ENCODE data around the gene PSMG2. TPM values are rescaled to one million over a fixed set of nuclear protein-coding genes. Genes with fewer than 3 reads are reported as not detected.
A peak's percentile ranks its signal among the peaks of the same experiment; 100 is the strongest.

PSMG2 gene
- total RNA-seq, 1 donor: 66.9 TPM

- no peak for TF ChIP-seq CTCF (IDR thresholded peaks at IDR 0.05; ENCODE audit: insufficient read depth, low read depth, low read length)
- DNase-seq (ENCODE audit: low read depth): peak; percentile 49
- no peak overlapping the region for H3K4me3 ChIP-seq (ENCODE audit: low read depth, low read length)
Observed at GRCh38 chr18:12769644-12770440, 67.0 kb downstream of the PSMG2 start.

GRCh38 chr18:12770469-12771219 lies 67.8 kb downstream of the PSMG2 start:
- no peak for TF ChIP-seq CTCF (IDR thresholded peaks at IDR 0.05; ENCODE audit: insufficient read depth, low read depth, low read length)
- DNase-seq (ENCODE audit: low read depth): no peak
- H3K4me3 ChIP-seq (ENCODE audit: low read depth, low read length): no peak overlapping the region

- TF ChIP-seq CTCF (IDR thresholded peaks at IDR 0.05; ENCODE audit: insufficient read depth, low read depth, low read length): no peak
- H3K4me3 ChIP-seq (ENCODE audit: low read depth, low read length): no peak overlapping the region
- no peak for DNase-seq (ENCODE audit: low read depth)
Observed at GRCh38 chr18:12772111-12772510, 69.3 kb downstream of the PSMG2 start.

GRCh38 chr18:12773369-12773768 lies 70.5 kb downstream of the PSMG2 start:
- H3K4me3 ChIP-seq (ENCODE audit: low read depth, low read length): no peak overlapping the region
- DNase-seq (ENCODE audit: low read depth): no peak
- no peak for TF ChIP-seq CTCF (IDR thresholded peaks at IDR 0.05; ENCODE audit: insufficient read depth, low read depth, low read length)

- no peak for TF ChIP-seq CTCF (IDR thresholded peaks at IDR 0.05; ENCODE audit: insufficient read depth, low read depth, low read length)
- no peak overlapping the region for H3K4me3 ChIP-seq (ENCODE audit: low read depth, low read length)
- DNase-seq (ENCODE audit: low read depth): no peak
Observed at GRCh38 chr18:12774982-12775381, 72.1 kb downstream of the PSMG2 start.

Small RNA genes within 50 kb of the gene (small RNA-seq; reads per million reads assigned to genes)
- gene RF00019: not detected

Other genes starting within 250 kb of the PSMG2 start
- 29.3 and 39.3 TPM in 2 replicates for gene SPIRE1, start 44.9 kb upstream of the PSMG2 start, total RNA-seq
- 9.0 and 12.5 TPM in 2 replicates for gene CEP76, start 319 bp upstream of the PSMG2 start, total RNA-seq
- 19.3 and 31.1 TPM in 2 replicates for gene PTPN2, start 181.2 kb downstream of the PSMG2 start, total RNA-seq
- 50.3 and 56.6 TPM in 2 replicates for gene SEH1L, start 245.0 kb downstream of the PSMG2 start, total RNA-seq